Skin of body (tissue), 2 donors: ENCODE measurements around the gene FHIT. TPM values are rescaled to one million over a fixed set of nuclear protein-coding genes. Genes with fewer than 3 reads are reported as not detected.

ENCODE experiments used
- DNase-seq: peaks from one replicate; lab custom pipeline; 2025; lab: John Stamatoyannopoulos, UW
- total RNA-seq: library from RNA; depleted of rRNA; stranded (reverse); fragments of >200 nt; gene quantifications from one replicate; pipeline ENCODE4 v1.2.3, GENCODE V29; 2014

The FHIT gene
- total RNA-seq, 1 donor from 2014 or later = 8.9 TPM

DNA sequence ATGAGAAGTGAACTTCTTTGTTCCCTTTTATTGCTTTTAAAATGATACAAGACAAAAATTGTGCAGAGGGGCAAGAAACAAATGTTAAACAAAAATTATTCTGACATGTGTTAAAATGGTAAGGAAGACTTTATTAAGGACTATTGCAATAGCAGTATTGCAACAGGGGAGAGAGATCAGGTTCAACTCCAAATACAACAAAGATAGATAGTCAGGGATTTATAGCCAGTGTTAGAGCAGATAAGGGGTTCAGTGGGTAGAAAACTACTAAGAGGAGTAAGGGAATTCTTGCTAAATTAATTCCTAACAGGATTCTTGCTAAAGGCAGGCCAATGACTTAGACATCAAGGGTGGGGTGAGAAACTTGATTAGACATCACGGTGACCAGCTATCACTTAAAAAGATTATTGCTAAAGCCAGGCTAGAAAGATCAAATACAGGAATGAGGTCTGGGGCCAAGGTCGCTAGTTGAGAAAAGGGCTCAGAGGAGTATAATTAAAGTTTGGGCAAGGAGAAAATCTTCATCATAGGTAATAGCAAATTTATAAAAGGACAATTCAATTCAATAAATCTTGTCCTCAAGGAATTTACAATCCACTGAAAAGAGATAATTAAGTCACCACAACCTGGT lies 81.5 kb downstream of the FHIT start:
- no peak for DNase-seq

GRCh38 chr3:61168286-61168685 lies 83.0 kb downstream of the FHIT start:
- DNase-seq = no peak

DNA sequence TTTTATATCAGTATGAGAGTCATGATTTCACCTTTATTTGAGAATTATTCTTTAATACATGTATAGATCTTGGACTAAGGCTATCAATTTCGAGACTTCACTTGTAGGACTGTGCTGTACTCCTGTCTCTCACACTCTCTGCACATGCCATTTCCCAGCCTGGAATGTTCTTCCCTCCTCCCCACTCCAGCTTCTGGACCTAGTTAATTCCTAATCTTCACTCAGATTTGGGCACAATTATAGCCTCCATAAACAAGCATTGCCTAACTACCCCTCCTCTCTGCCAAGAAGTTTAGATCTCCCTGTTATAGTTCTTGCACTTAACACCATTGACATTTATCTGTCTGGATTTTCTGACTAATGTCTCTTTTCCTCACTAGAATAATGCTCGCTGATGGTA lies 88.3 kb downstream of the FHIT start:
- DNase-seq = no peak

DNA sequence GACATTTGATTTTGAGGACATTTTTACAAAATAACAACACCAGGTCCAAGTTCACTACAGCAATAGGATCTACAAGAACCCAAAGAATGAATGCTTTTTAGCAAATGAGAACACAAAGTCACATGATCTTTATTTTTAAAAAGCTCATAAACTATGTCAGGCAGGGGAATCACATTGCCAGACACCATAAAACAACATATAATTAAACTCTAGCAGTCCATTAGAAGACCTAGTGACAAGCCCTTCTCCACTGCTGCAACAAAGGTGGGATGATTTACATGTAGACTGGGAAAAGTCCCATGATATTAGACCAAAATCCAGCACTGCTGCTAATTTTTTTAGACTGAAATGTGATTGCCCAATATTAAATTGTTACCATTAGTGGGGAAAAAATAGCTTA lies 92.6 kb downstream of the FHIT start:
- no peak for DNase-seq

DNA sequence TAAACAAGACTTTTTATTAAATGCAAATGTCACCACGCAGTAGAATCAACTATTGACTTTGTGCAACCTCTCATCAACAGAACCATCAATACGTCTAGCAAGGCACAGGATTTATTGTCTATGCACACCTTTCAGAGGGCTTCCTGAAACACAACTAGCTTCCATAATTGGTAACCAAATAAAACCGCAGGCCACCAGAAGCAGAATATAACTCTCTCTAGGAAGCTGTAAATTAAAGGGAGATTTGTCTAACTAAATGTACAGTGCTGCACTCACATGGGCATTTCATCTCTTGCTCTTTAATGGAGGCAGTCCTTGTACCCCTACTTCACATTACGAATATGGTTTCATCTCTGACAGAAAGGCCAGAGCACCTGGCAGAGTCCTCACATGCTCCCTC lies 93.0 kb downstream of the FHIT start:
- no peak for DNase-seq

- DNase-seq = no peak
Measured at GRCh38 chr3:61157414-61157813, 93.8 kb downstream of the FHIT start.

DNA sequence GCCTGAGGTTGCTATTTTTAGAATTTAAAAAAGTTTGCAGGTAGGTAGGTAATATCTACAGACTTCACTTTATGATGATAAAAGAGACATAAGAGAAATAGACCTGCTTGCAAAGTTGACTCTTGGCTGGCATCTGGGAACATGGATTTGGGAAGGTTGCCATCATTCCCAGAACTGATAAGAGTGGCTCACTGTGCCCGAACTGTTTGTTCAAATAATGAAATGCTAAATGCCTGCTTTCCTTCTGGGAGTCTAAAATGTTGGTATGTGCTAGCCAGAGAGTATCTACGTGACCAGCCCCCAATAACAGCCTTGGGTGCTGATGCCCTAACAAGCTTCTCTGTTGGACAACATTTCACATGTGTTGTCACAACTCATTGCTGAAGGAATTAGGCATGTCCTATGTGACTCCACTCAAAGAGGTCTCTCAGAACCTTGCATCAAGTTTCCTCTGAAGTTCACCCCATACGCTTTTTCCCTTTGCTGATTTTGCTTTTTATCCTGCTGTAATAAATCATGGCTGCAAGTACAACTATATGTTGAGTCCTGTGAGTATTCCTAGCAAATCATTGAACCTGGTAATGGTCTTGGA lies 95.5 kb downstream of the FHIT start:
- no peak for DNase-seq

DNA sequence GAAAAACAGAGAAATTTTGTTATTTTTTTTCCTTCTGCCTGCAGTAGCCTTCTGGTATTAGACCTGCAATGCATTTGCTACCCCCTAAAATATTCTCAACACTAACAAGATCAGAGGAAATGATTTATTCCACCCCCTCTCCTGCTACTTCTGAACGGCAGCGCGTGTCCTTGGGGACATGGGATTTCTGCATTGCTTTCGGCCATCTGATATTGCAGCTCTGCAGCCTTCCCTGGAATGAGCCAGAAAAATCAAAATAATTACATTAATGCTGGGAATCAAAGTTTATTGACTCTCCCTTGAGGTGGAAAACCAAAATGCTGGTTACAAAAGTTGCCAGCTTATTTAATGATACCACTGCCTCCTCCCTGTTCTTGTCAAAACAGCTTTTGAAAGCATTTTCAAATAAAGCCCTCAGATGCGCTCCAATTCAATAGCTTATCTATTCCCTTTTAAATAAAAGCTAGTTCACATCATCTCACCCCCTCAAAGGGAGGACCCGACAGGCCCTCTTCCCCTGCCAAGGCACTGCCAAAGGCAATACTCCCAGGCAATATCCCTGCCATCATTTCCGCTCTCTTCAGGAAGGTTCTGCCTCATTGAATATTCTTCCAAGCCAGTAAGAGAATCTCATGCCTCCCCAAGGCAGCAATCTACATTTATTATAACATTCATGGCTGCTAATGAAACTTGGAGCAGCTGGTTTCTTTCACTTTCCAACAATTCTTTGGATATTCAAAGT lies 96.6 kb downstream of the FHIT start:
- DNase-seq = no peak

DNA sequence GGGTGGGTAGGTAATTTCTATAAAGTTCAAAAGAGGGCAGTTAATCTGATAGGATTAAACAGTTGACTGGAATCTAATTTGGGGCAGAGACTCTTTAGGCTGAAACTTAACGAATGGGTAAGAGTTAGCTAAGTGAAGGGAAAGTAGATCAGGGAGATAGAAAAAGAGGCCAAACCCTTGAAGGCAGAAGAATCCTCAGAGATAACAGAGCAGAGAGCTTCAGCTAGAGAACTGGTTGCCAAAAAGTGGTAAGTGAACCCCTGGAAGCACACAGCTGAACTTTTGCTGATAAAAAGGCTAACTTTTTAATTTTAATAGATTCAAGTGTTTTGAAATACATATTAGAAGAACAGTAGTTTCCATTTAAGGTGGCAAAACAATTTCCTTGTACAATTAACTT lies 99.2 kb downstream of the FHIT start:
- no peak for DNase-seq

GRCh38 chr3:61149236-61149635 lies 102.0 kb downstream of the FHIT start:
- DNase-seq = no peak

GRCh38 chr3:61146010-61146890 lies 105.0 kb downstream of the FHIT start:
- no peak for DNase-seq

DNA sequence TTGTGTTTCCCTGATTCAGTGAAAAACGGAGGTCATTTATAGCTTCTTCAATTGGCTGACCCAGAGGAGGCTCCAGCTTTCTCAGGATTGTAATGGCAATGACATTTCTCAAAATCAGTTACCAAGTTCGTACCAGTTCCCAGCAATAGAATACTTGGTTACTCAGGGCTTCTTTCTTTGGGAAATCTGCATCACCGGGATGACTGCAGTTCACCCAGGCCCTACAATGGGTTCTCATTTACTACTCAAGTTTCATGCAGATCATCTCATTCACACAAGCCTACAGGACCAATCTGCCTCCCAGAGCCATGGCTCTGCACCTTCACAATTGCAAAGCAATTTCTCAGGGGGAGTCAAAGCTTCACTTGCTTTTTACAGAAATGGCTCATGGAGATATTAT lies 109.6 kb downstream of the FHIT start:
- no peak for DNase-seq

DNA sequence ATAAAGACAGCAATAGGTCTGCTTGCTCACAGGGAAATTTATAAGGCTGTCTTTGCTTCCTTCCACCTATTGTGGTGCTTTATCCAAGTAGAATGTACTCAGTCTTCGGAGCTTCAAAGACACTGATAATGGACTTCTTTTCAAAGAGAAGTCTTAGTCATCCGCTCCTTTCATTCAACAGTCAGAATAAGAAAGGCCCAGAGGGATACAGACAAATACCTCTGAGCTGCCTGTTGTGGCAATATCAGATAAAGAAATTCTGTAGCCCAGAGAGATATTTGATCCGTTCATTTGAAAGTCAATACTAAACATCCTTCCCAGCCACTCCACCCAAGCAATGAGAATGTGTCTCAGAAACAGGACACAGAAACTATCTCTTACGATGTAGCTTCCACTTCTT lies 110.0 kb downstream of the FHIT start:
- DNase-seq = no peak

DNA sequence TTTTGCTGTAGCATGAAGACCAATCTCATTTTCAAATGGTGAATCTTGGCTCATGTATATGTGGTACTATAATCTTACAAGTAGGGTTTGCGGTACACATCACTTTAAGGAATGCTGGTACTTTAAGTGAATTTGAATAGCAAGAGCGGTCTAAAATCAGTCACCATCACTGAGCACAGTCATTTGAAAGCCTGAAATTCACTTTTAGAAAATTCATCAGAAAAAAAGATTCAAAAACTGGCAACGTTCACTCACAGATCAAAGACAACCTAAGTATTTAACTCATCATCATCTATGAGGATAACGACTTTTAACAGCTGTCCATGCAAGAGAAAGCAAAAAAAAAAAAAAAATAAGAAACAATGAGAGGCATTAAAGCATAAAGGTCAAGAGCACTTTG lies 111.6 kb downstream of the FHIT start:
- DNase-seq = no peak

- DNase-seq = no peak
Measured at GRCh38 chr3:61138401-61138800, 112.9 kb downstream of the FHIT start.

GRCh38 chr3:61136191-61136590 lies 115.1 kb downstream of the FHIT start:
- DNase-seq = no peak

GRCh38 chr3:61134532-61134931 lies 116.7 kb downstream of the FHIT start:
- no peak for DNase-seq

DNA sequence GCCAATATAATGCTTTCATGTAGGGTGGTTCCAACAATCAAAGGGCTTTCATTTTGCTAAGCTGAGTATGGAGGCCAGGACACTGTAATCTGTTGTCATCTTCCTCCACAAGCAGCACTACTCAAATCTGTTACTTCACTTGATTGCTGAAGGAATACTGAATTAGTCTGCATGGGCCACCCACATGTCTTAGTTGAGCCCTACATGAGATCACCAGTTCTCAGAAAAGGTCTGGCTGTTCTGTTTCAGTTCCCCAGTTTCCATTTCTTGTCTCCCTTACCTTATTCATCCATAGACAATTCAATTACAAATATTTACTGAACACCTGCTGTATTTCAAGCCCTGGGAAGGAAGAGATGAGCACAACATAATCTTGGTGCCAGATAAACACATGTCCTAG lies 119.2 kb downstream of the FHIT start:
- no peak for DNase-seq

- DNase-seq = no peak
Measured at GRCh38 chr3:61118830-61119229, 132.4 kb downstream of the FHIT start.

DNA sequence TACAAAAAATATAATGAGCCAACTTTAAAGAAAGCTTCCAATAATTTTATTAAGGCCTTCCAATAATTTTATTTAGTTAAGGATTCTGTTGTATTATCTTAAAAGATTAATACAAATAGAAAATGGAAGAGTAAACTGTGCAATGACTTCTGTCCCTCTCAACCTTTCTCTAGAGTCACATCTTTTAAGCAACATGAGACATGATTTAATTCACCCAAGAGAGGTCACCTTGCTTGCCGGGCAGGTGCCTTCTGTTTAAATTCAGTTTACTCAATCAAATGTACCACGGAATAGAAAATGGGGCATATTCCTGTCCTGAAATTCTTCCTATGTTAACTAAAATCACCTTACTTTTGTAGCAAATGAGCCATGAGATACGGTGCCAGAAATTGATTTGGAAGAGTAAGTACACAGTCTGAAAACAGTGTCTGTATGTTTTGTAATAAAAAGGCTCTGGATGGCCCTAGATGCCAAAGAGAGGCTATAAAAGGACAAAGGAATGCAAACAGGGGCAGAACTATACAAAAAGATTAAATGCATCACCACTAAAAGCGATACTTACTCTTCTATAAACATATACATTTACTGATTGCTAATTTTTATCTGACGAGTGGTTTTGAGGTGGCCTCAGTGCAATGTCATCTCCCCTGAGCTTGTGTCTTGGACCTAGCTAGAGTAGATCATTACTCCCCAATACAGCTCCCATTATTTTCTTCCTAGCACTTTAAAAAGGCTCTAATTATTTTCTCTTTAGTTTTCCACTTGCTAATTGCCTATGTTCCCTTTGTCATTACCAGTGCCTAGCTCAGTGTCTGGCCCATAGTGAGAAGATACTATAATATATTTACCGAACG lies 134.0 kb downstream of the FHIT start:
- no peak for DNase-seq

DNA sequence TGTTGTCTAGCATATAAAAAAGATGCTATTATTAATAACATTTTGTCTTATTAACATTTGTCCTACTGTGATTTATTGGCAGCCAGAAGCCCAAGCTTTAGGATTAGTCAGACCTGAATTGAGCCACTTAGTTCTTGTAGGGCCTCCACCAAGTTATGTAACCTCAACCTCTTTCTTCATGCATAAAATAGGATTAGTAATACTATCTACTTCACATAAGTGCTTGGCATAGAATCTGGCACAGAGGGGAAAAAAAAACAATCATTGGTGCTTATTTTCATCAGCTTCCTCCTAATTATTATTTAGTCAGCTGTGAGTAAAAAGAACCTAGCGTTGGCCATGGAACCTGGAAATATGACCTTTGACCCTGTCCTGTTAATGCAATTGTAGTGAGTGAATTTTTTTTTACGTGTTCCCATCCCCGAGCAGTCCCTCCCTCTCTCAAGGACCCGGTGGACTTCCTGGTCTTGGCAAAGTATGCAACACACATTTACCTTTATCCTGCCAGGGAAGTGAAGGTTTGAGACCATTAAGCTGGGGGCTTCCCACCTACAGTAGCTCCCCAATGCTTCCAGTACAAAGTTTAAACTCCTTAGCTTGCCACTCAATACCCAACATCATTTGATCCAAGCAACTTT lies 136.8 kb downstream of the FHIT start:
- DNase-seq = no peak
